HepG2 (cell line): Measurements from ENCODE around the gene EPC2.

Source experiments
- CBX2 ChIP-seq, 2 experiments: fragments of 200-600 bp in 1 of 2; sonication (generic); formaldehyde crosslinking in 1 of 2; IDR thresholded peaks; 2 replicates each; pipeline versions ENCODE4 v1.7.0 to v1.8.1; 2018 to 2022; ENCODE audit warnings: low read depth in 2 of 2, low read length in 1 of 2, mild to moderate bottlenecking in 1 of 2, missing genetic modification reagents in 1 of 2
- CBX5 ChIP-seq: sonication (generic); formaldehyde crosslinking; IDR thresholded peaks from 2 replicates; pipeline ENCODE4 v1.4.0; 2020; ENCODE audit warnings: missing genetic modification reagents, borderline replicate concordance
- CTCF ChIP-seq: sonication (generic); formaldehyde crosslinking; IDR thresholded peaks from 2 replicates; pipeline ENCODE4 v1.5.0; 2020; ENCODE audit warnings: mild to moderate bottlenecking, missing genetic modification reagents, moderate library complexity
- EZH2 ChIP-seq: conservative IDR thresholded peaks from 2 replicates; pipeline ENCODE4 v1.6.1; 2012; ENCODE audit warnings: mild to moderate bottlenecking, low read depth, low read length, moderate library complexity
- FOXP4 ChIP-seq: sonication (generic); formaldehyde crosslinking; IDR thresholded peaks from 2 replicates; pipeline ENCODE4 v1.4.0; 2020; ENCODE audit warnings: missing genetic modification reagents
- JARID2 ChIP-seq: sonication (generic); formaldehyde crosslinking; IDR thresholded peaks from 2 replicates; pipeline ENCODE4 v1.8.1; 2023; ENCODE audit warnings: missing genetic modification reagents, inconsistent platforms; ENCODE audit not compliant: insufficient replicate concordance
- MAZ ChIP-seq, 2 experiments: sonication (generic) in 1 of 2; formaldehyde crosslinking in 1 of 2; IDR thresholded peaks; 2 replicates each; pipeline versions ENCODE4 v1.5.0 to v1.6.1; 2012 to 2020; ENCODE audit warnings: low read depth in 2 of 2, mild to moderate bottlenecking in 2 of 2, borderline replicate concordance in 1 of 2, improper control_type of control experiment in 1 of 2, low read length in 1 of 2, missing genetic modification reagents in 1 of 2, moderate library complexity in 1 of 2
- SKI ChIP-seq: fragments of 450-650 bp; IDR thresholded peaks from one replicate; pipeline ENCODE4 v1.6.1; 2018; ENCODE audit warnings: mild to moderate bottlenecking; ENCODE audit not compliant: partially characterized antibody
- TMF1 ChIP-seq: sonication (generic); formaldehyde crosslinking; IDR thresholded peaks from 2 replicates; pipeline ENCODE4 v1.8.1; 2022; ENCODE audit warnings: low read depth, missing genetic modification reagents
- ZNF121 ChIP-seq: sonication (generic); formaldehyde crosslinking; IDR thresholded peaks from 2 replicates; pipeline ENCODE4 v1.5.0; 2020; ENCODE audit warnings: mild to moderate bottlenecking, missing genetic modification reagents
- ZNF24 ChIP-seq: fragments of 450-650 bp; IDR thresholded peaks from 2 replicates; pipeline ENCODE4 v1.6.1; 2017; ENCODE audit warnings: antibody characterized with exemption, mild to moderate bottlenecking

- TF ChIP-seq CBX5 (no peak), ZNF24 (no peak), JARID2 (CRISPR knock-in tag) (no peak), SKI (no peak), EZH2 (no peak), CBX2 (IDR thresholded peaks at IDR 0.05; ENCODE audit: low read depth, low read length) (no peak), CBX2 (CRISPR knock-in tag; IDR thresholded peaks at IDR 0.05; ENCODE audit: low read depth) (no peak), FOXP4 (CRISPR knock-in tag) (no peak), ZNF121 (no peak), TMF1 (CRISPR knock-in tag) (no peak), CTCF (CRISPR knock-in tag) (no peak), MAZ (IDR thresholded peaks at IDR 0.05; ENCODE audit: borderline replicate concordance, low read depth, low read length) (no peak), MAZ (CRISPR knock-in tag; IDR thresholded peaks at IDR 0.05; ENCODE audit: low read depth) (no peak)
Observed at GRCh38 chr2:148680462-148680861, 35.9 kb downstream of the EPC2 start.
